NCI-H2081 treated with DMSO at 0.1 percent for 48 hours (cell line): ENCODE measurements around the gene VPS51.

ENCODE experiments used
- DNase-seq: peaks from one replicate; lab custom pipeline; 2025; lab: John Stamatoyannopoulos, UW

Gene VPS51

DNA sequence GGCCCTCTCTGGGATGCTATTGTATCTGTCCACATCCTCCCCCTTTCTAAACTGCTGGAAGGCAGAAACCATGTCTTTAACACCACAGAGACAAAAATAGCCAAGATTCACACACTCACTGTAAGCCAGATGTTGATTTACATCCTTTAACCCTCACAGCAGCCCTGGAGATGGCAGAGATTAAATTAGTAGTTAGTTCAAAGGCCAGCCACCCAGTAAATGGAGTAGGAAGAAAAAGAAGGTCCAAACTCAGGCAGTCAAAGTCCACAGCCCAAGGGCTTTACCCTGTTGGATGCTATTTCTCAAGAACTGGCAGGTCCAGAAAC lies 23.6 kb downstream of the VPS51 start:
- no peak for DNase-seq

DNA sequence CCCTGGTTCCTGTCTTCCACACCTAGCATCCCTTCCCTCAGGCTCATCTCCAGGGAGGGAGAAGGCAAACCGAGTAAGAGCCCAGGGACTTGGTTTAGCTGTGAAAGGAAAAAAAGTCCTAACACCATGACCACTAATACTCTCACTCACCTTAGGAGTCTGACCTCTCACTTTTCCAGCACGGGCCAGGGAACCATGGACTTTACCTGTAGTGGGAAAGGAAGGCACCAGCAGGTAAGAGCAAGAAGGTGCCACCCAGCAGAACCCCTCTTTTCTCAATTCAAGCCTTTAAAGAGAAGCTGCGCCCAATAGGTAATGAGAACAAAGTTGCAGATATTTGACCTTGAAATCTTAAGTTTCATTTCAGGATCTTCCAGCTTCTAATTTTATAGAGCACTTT lies 24.8 kb downstream of the VPS51 start:
- no peak for DNase-seq

DNA sequence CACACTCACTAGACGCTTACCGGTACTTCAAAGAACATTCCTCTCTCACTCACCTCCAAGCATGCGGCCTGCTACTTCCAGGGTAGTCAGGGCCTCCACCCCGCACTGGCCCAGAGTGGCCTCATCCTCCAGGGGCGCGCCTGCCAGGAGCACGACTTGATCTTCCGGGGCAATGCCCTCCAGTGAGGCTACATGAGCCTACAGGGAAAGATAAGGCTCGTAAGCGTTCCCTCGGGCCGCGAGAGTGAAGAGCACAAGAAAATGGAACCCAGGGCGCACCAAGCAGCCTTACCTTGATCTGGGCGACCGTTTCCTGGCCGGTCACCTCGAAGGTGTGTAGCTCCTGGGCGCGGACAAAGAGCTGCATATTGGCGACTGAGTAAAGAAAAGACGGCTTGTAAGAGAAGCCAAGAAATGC lies 25.4 kb downstream of the VPS51 start:
- no peak for DNase-seq

DNA sequence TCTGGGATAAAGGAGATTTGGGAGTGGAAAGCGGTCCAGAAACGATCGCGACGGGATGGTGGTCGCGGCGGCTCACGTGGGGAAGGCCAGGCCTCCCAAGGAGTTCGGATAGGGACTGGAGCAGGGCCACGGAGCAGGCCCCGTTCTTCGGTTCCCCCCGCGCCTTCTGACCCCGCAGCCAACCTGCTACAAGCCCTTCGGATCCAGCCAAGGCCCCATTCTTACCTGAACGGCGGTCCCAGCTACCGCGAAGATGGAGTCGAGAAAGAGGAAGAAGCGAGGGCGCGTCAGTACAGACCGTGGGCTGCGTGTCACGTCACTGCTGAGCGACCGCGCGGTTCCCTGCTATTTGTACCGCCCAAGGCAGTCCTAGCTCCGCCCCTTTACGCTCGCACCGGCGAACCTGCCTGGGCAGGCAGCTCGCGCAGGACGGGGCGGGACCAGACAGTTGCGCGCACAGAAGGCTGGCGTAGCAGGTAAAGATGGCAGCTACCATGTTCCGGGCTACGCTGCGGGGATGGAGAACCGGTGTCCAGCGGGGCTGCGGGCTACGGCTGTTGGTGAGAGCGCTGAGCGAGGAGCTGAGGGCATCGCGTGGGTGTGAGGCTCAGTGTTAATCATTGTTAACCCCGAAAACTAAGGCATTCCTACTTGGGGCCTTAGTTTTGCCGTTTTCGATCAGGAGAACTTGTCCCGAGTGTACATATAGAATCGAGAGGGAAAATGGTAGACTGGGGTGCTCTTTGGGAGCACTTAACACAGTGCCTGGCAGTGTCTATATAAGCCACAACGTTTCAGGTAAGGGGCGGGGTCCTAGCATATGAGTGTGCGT lies 26.1 kb downstream of the VPS51 start, which contains the start of the genes FAU and MRPL49:
Gene FAU (minus strand): TSS at position 270 of the 832 bp plus-strand sequence. CDS start 321 bp downstream, outside the sequence.
Gene MRPL49 (plus strand): TSS at position 457 of the 832 bp plus-strand sequence. CDS start 26 bp downstream, at position 483.
- DNase-seq: peak; percentile 86

DNA sequence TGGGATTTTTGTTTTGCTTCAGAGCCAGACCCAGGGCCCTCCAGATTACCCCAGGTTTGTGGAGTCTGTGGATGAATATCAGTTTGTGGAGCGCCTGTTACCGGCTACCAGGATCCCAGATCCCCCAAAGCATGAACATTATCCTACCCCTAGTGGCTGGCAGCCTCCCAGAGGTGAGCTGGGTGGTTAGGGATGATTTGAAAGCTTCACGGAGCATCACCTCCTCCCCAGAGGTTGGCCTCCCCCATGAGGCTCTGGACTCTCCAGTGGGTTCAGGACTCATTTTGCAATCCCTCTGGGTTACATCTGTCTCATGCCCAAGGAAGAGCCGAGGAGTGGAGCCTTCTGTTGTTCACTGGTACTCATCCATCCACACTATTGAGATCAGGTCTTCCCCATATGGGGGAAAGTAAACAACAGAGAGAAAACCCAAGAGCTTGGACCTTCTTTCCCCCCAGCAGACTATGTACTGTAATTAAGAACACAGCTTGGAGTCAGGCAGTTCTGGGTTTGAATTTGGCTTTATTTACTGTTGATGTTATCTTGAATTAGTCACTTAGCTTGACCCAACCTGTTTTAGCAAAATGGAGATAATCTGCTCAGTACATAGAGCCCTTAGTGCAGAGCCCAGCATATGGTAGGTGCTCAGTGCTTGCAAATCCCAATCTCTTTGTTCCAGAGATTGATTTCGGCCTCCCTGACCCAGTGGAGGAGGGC lies 28.6 kb downstream of the VPS51 start:
- no peak for DNase-seq

DNA sequence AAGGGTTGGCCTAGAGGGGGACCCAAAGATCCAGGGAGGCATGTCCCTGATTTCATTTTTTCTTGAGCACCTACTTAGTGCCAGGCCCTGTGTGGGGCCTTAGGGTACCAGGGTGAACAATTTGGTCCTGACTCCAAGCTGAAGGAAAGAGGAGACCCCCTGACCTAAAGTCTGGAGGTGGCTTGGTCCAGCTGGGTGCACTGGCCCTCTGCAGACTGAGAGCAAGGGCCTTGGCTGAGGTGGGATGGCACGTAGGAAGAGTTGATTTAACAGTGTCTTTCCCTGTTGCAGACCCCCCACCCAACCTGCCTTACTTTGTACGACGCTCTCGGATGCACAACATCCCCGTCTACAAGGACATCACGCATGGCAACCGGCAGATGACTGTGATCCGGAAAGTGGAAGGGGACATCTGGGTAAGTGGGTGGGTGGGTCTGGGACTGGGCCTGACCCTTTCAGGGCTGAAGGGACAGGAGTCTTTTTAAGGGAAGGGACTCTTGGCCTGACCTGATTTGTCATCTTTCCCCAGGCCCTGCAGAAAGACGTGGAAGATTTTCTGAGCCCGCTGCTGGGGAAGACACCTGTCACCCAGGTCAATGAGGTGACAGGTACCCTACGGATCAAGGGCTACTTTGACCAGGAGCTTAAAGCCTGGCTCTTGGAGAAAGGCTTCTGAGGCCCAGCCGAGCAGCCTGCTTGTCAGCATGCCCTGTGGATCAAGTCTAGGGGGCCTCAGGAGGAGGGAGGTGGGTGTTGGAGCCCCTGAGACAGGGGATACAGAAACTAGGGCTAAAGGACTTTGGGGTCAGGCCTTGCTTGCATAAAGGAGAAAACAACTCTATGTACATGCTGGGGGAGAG lies 29.4 kb downstream of the VPS51 start:
- DNase-seq: no peak

DNA sequence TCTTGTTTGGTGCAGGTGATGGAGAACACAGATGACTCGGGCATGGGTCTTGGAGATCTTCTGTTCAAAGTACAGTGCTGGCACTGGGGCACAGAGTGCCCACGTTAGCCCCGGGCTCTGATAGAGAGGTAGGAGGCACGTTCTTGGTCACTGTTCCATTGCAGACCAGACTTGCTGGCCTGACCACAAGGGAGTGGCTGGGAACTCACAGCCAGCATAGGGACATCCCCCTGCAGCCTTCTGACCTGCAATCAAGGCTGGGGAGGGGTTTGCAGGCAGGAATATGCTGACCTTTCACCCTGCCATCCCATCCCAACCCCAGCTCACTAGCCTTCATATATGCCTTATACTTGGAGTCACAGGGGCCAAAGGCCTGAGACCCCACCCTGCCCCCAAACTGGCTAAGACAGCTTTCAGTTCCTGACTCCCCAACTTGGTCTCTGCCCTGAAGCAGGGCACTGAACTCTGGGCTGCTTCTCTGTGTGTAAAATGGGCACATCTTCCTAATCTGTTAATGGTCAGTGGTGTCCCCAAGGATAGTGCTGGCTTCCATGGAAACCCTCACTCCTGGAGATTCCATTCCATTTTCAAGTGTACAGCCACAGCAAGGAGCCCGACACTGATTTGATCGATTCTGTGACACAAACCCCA lies 30.7 kb downstream of the VPS51 start:
- DNase-seq: no peak

DNA sequence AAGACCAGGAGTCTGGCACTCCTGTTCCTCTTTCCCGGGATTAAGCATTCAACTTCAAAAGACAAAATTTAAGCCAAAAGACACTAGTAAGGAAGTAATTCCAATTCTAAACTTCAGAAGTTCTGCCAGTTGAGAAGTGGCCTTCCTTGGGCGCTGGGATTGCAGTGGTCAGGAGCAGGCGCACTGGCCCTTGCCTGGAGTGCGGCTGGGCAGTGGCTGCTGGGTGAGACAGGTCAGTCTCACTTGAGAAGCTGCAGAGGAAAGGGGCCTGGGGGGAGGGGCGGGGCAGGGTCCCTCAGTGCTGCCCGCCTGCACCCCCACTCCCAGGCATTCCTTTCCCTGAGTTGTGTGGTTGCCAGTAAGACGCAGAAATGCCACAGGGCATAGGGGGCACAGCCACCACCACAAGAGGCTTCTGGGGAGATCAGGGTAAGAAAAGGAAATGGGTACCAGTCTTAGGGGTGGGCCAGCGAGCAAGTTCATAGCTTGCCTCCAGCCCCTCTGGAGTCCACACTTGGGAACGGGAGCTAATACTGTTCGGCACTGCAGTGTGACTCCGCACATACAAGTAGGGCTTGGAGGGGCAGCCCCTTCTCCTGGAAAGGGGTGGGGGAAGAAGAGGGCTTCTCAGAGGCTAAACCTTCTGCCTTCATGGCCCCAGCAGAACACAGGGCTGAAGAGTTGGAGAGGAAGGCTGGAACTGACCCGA lies 31.6 kb downstream of the VPS51 start:
- no peak for DNase-seq

DNA sequence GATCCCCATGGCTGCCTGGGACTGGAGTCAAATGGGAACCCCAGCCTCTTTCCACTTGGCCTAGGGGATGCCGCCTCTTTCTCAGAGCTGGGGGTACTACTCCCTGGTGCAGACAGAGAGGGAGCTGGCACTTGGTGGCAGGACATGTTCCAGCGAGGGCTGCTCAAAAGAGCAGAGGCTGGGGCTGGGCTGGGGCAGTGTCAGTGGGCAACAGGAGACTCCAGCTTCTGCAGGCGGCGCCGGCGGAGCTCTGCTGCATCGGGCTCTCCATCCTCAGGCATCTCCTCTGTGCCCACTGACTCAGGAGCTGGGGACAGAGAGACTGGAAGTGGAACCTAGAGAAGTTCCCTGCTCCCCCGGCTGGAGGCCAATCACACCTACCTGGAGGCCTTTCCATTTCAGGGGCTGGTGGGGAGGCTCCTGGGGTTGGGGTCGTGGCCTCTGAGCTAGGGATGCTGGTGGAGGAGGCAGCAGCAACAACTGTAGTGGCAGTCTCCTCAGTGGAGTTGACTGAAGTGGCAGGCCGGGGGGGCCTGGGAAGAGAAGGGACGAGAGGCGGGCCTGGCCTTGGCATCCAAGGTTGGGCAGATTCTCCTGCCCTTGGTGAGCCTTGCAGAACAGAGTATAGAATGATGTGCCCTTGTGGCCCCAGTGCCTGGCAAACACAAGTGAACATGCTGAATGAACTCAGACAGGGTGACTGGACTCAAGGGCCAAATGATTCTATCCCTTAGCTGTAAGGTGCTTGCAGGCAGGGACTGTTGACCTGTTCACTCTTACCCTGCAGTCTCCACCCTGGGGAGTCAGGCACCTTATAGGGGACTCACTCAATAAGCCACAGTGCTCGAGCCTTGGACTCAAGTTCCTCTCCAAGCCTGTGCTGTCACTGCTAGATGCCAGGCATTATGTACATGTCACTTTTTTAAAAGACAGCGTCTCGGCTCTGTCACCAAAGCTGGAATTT lies 32.5 kb downstream of the VPS51 start:
- DNase-seq: no peak

DNA sequence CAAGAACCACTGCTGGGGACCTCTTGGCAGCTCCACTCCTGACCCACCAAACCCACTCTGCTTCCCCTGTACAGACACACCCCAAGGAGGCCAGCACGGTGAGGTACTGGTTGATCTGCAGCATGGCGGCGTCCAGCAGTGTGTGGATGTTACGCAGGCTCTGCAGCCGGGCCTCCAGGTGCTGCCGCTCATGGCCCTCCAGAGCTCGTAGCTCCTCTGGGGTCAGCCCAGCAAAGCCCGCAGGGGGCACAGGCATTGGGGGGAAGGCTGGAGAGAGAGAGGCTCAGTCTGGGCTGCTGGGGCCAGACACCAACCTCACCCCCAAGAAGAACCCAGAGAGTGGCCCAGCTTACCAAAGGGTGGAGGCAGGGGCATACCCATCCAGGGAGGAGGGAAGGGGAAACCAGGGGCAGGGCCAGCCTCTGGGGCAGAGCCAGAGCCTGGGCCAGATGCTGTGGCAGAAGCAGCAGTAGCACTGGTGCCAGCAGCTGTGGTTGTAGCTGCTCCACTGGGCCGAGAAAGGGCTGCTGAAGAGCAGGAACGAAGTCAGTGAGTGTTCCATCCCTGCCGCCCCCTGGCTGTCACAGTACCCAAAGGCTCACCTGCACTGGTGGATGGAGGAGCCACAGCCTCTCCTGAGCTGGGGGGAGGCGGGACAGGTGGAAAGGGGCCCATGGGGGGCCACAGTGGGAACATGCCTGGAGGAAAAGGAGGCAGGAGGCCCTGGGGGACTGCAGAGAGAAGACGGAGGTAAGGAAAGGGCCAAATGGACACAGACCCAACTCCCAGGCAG lies 33.8 kb downstream of the VPS51 start:
- DNase-seq: no peak

DNA sequence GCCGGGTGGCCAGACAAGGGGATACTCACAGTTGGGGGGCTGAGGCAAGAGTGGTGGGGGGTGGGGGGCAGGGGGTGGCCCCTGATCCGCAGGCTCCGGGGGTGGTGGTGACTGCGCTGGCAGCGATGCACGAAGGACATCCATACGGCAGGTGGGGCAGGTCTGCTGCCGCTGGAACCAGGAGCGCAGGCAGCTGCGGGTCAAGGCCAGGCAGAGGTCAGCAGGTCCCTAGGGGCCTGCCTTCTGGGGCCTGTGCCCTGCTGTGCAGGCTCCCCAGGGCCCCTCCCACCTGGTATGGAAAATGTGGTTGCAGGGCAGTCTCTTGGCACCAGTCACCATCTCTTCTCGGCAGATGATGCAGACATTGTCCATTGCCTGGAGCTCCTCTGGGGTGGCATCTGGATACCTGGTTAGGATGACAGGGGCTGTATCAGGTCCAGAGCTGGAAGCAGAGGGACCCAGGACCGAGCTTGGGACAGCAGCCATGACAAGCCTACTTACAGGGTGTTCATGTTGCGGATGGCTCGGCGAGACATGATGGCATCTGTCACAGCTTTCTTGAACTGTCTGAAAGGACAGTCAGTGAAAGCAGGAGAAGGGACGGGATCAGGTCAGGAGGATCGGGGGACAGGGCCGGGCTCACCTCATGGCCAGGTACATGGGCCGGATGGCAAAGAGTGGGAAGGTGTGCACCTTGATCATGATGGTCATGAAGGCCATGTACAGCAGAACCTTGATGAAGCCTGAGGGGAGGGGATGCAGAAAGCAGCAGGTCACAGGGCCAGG lies 34.8 kb downstream of the VPS51 start:
- DNase-seq: no peak

DNA sequence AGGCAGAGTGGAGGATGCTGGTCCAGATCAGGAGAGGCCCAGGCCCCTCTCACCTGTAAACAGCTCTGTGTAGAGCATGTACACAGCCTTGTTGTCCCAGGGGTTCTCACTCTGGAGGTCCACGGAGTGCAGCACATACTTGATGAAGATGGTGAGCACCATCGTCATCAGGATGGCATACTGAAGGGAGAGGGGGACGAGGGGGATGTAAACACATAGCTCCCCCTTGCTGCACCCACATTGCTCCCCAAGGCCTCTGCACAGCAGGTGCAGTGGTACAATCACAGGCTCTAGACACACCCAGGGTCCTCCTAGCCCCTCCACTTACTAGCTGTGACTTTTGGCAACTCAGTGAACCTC lies 35.4 kb downstream of the VPS51 start:
- no peak for DNase-seq

DNA sequence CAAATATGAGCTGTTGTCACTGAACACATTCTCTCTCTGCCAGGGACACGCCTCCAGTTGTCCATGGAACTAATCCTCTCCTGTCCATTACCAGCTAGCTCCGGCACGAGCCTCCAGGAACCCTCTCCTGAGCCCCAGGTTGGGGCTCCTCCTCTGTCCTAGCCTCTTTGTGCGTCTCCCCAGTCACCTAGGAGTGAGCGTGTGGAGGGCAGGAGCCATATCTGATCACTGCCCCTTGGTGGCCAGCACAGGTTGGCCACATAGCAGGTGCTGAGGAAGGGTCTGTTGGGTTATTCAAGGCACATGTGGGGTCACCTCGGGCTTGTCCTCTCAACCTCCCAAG lies 35.9 kb downstream of the VPS51 start:
- DNase-seq: no peak

DNA sequence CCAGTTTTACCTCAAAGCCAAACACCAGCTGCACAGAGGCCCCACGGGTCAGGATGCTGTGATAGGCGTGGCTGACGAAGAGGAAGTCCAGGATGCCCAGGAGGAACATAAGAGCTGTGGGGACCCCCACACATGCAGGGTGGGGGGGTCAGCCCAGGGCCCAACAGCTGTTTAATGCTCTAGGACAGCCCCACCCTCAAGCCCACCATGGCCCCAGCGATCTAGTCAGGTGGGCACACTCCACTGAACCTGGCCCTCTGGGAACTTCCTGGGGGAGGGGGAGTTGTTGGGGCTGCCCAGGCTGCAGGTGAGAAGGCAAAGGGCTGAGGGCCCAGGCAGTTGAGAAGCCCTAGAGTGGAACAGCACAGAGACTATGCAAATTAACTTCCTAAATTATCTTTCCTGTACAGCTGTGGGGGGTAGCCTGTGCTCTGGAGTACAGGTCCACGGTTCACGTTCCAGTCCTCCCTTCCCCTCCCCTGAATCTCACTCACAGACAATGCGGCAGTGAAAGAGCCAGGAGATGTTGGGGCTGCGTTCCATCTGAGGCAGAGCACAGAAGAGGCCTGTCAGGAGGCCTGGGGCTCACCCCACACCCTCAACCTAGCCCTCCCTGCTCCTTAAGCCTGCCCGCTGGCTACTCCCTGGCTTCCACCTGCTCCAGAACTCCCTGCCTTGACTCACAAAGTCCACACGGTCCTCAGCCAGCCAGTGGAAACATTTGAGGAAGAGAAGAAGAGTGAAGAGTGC lies 36.4 kb downstream of the VPS51 start:
- no peak for DNase-seq

DNA sequence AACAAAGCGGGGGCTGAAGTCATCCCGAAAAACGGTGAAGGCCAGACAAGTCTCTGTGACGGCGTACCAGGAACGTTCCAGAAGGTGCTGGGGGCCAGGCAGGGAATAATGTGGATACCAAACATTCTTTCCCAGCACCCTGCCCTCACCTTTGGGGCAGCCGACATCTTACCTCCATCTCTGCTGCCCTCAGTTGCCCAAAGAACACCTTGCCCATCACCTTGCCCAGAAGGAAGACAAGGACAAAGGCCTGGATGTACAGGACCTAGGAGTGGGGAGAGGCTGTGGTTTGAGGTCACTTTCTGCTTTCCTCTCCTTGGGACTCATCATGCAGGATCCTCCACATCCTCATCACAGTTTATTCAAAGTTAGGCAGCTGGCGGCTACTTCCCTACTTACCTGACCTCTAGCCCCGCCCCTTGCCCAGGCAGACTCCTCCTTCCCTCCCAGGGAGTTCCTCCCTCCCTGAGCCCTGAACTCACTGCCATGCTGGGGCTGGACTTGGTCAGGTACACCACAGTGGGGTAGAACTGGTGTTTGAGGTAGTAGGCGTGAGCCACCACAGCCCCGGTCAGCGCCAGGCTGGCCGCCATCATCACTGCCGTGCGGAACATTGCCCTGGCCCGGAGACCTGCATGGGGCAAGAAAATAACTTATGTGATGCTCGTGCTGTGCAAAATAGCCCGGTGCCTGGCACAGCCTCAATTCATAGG lies 37.1 kb downstream of the VPS51 start:
- DNase-seq: no peak

DNA sequence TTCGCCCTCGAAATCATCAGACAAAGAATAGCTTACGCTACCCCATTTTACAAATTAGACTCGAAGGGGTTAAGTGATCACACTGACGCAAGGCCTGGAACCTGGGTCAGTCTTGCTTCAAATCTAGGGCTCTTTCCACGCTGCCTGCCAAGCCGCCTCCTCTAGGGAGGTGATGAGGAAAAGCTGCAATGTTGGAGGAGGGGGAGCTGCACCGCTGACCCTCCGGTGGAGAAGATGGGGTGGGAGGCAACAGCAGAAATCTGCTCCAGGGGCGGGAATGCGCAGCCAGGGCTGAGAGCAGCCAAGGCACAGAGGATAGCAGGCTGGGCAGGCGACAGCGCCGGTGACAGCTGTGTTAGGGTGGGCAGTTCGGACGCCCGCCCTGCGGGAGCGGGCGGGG lies 37.7 kb downstream of the VPS51 start:
- no peak for DNase-seq

DNA sequence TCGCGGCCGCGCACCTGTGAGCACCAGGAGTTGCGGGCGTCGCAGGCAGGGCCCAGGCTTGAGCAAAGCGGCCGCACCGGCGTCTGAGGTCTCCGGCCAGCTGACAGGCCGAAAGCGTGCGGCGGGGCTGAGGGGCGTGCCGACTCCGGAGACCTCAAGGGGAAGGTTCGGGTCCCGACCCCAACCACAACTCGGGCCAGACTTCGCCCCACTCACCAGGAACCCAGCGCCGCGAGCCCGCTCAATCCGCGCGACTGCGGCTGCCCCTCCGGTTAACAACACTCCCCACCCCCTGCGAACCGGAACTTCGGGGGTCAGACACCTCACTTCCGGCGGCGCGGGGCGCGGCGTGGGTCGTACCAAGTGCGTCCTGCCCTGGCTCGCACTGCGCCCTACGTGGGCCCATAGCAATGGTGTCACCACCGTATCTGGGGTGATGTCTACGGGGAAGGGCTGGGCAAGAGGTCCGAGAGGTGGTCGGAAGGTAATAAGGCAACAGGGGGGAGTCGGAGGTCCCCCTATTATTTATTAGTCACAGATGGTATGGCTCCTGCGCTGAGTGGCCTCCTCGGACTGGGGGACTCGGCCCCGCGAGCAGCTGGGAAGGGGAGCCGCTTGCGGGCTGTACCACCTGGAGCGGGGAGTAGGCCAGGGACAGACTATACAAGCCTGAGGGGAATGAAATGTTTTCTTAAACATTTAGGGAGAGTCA lies 38.4 kb downstream of the VPS51 start, which contains the start of gene SYVN1:
Gene SYVN1 (minus strand): TSS at position 280 of the 712 bp plus-strand sequence. CDS start 918 bp downstream, outside the sequence.
- peak; percentile 83 for DNase-seq
